GM18505 (cell line): Measurements from ENCODE around the gene GRK3.
A peak's percentile ranks its signal among the peaks of the same experiment; 100 is the strongest.
"Not testable (repeated sequence)": the region's sequence is repeated elsewhere in the genome, so short reads cannot be mapped to it uniquely, and the experiment has no call there.

Source experiments
- ATAC-seq: cut with Tn5 transposase; IDR thresholded peaks from one replicate; pipeline ENCODE4 v1.9.1; 2021; ENCODE audit not compliant: unreplicated experiment
- POLR2A ChIP-seq: IDR thresholded peaks from 4 replicates; pipeline ENCODE4 v1.6.1; 2011; ENCODE audit warnings: borderline replicate concordance; ENCODE audit not compliant: insufficient read depth, insufficient read length; ENCODE audit errors: extremely low read depth

Gene GRK3

GRCh38 chr22:25563761-25564319 lies 635 bp upstream of the GRK3 start:
- peak; percentile 33 for TF ChIP-seq POLR2A
- peak; percentile 14 for ATAC-seq

GRCh38 chr22:25564979-25565677 lies 653 bp downstream of the GRK3 start:
- ATAC-seq: peak; percentile 8
- peak; percentile 20 for TF ChIP-seq POLR2A

- TF ChIP-seq POLR2A: no peak
- no peak for ATAC-seq
Measured at GRCh38 chr22:25566186-25566897, 1.9 kb downstream of the GRK3 start.

- ATAC-seq: no peak
- no peak for TF ChIP-seq POLR2A
Measured at GRCh38 chr22:25566898-25567235, 2.4 kb downstream of the GRK3 start.

- TF ChIP-seq POLR2A: no peak
- no peak for ATAC-seq
Measured at GRCh38 chr22:25567251-25567675, 2.8 kb downstream of the GRK3 start.

GRCh38 chr22:25568066-25568465 lies 3.6 kb downstream of the GRK3 start:
- ATAC-seq: not testable (repeated sequence)

GRCh38 chr22:25569361-25569760 lies 4.9 kb downstream of the GRK3 start:
- TF ChIP-seq POLR2A: no peak
- no peak for ATAC-seq

GRCh38 chr22:25569983-25570382 lies 5.5 kb downstream of the GRK3 start:
- ATAC-seq: no peak
- no peak for TF ChIP-seq POLR2A

GRCh38 chr22:25570486-25570885 lies 6.0 kb downstream of the GRK3 start:
- TF ChIP-seq POLR2A: no peak
- no peak for ATAC-seq

GRCh38 chr22:25571969-25572707 lies 7.7 kb downstream of the GRK3 start:
- not testable (repeated sequence) for ATAC-seq

GRCh38 chr22:25572708-25573171 lies 8.3 kb downstream of the GRK3 start:
- no peak for ATAC-seq
- no peak for TF ChIP-seq POLR2A

GRCh38 chr22:25573841-25574240 lies 9.4 kb downstream of the GRK3 start:
- TF ChIP-seq POLR2A: no peak
- ATAC-seq: no peak

GRCh38 chr22:25574736-25575135 lies 10.3 kb downstream of the GRK3 start:
- no peak for ATAC-seq
- TF ChIP-seq POLR2A: no peak

GRCh38 chr22:25575674-25576392 lies 11.4 kb downstream of the GRK3 start:
- ATAC-seq: not testable (repeated sequence)

- ATAC-seq: not testable (repeated sequence)
Measured at GRCh38 chr22:25581452-25581851, 17.0 kb downstream of the GRK3 start.
